HUES64 (cell line): Measurements from ENCODE around the gene TSHZ3. TPM values are rescaled to one million over a fixed set of nuclear protein-coding genes. Genes with fewer than 3 reads are reported as not detected.
A peak's percentile ranks its signal among the peaks of the same experiment; 100 is the strongest.

Experiments
- H3K27ac ChIP-seq: 2 replicates; pipeline ENCODE4 v1.7.0; 2013; ENCODE audit warnings: low read depth, low read length, inconsistent platforms
- H3K27me3 ChIP-seq: 2 replicates; pipeline ENCODE4 v1.6.1; 2013; ENCODE audit warnings: mild to moderate bottlenecking, low read length; ENCODE audit not compliant: insufficient read depth
- H3K36me3 ChIP-seq: 2 replicates; pipeline ENCODE4 v1.6.1; 2013; ENCODE audit warnings: mild to moderate bottlenecking, low read length; ENCODE audit not compliant: insufficient read depth
- H3K4me1 ChIP-seq: 2 replicates; pipeline ENCODE4 v1.6.1; 2013; ENCODE audit warnings: mild to moderate bottlenecking, low read length, moderate library complexity; ENCODE audit not compliant: insufficient read depth
- H3K4me3 ChIP-seq: 2 replicates; pipeline ENCODE4 v1.5.1; 2013; ENCODE audit warnings: mild to moderate bottlenecking, low read length, moderate library complexity
- H3K9ac ChIP-seq: 2 replicates; pipeline ENCODE4 v1.6.1; 2013; ENCODE audit warnings: mild to moderate bottlenecking, low read depth, low read length
- H3K9me3 ChIP-seq: 2 replicates; pipeline ENCODE4 v1.6.1; 2013; ENCODE audit warnings: low read depth, low read length; ENCODE audit not compliant: insufficient read depth
- WGBS: fragments of 150-250, 120-280 bp; methylation state at CpG from one replicate; pipeline ENCODE4 v1.1.7; 2013; ENCODE audit warnings: missing lambda C conversion rate; 5-methylcytosine and 5-hydroxymethylcytosine counted together
- polyA plus RNA-seq, 2 experiments: library from polyadenylated mRNA; stranded (reverse); fragments of 50-300 nt; gene quantifications; one replicate each; pipeline ENCODE4 v1.2.3, GENCODE V29; 2013

TSHZ3 gene, protein sequence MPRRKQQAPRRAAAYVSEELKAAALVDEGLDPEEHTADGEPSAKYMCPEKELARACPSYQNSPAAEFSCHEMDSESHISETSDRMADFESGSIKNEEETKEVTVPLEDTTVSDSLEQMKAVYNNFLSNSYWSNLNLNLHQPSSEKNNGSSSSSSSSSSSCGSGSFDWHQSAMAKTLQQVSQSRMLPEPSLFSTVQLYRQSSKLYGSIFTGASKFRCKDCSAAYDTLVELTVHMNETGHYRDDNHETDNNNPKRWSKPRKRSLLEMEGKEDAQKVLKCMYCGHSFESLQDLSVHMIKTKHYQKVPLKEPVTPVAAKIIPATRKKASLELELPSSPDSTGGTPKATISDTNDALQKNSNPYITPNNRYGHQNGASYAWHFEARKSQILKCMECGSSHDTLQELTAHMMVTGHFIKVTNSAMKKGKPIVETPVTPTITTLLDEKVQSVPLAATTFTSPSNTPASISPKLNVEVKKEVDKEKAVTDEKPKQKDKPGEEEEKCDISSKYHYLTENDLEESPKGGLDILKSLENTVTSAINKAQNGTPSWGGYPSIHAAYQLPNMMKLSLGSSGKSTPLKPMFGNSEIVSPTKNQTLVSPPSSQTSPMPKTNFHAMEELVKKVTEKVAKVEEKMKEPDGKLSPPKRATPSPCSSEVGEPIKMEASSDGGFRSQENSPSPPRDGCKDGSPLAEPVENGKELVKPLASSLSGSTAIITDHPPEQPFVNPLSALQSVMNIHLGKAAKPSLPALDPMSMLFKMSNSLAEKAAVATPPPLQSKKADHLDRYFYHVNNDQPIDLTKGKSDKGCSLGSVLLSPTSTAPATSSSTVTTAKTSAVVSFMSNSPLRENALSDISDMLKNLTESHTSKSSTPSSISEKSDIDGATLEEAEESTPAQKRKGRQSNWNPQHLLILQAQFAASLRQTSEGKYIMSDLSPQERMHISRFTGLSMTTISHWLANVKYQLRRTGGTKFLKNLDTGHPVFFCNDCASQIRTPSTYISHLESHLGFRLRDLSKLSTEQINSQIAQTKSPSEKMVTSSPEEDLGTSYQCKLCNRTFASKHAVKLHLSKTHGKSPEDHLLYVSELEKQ
- 2.5 TPM for polyA plus RNA-seq (2013, experiment 1 of 2)
- polyA plus RNA-seq (2013, experiment 2 of 2), result 2.7 TPM

DNA sequence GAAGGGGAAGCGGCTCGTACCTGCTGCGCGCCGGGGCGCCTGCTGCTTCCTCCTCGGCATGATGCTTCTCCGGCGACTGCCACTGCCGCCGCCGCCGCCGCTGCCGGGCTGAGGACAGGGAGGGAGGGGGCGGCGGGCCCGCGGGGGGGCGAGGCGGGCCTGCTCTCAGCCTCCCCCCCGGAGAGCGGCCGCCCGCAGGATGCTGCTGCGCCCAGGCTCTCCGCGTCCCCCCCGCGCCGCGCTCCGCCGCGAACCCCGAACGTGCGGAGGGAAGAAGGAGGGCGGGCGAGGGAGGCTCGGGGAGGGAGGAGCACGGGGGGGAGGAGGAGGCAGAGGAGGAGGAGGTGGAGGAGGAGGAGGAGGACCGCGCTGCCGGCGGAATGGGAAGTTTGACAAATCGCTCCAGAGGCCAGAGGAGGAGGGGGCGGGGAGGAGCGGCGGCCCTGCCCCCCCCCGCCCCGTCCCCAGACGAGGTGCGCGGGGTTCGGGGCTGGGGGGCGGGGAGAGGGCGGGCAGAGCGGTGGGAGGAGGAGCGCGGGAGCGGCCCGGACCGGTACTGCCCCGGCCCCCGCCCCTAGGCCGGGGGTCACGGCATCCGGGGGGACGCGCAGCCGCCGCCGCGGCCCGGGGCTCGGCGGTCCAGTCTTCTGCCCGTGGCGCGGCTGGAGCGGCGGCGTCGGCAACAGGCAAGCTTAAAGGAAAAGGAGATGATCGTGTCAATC, at the start of gene TSHZ3:
TSS of gene TSHZ3 (minus strand) at position 277 of the 722 bp plus-strand sequence. CDS start at position 60, 217 bp downstream.
- Histone ChIP-seq H3K9ac (peak within 1 kb of the TSS; percentile 30; the same call in 1 of the 2 replicates), H3K4me3 (peak within 1 kb of the TSS; percentile 69)

DNA sequence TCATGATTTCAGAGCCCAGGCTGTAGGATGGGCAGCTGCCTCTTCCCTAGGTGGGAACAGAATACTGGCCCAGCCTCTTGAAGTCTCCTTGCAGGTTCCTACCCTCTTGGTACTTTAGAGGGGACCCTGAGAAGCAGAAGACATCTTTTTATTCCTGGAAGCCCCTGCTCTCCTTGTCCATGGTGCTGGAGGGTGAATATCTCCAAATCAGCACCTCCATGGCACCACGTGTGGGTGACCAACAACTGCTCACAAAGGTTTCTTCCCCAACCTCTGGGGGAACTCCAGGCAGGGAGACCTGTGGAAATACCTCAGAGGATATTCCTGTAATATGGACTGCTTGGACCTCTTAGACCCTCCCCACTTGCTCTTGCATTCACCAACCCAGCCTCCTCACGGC, 48.1 kb upstream of the TSHZ3 start:
- H3K36me3 ChIP-seq, result no peaks in the 10 kb centered on the region
- H3K4me3 ChIP-seq, result no peak overlapping the region
- no peaks in the 10 kb centered on the region for H3K9me3 ChIP-seq
- WGBS, result 81% methylated on average over 2 of the region's 2 CpGs
- no peak overlapping the region for H3K27ac ChIP-seq
- no peak overlapping the region for H3K9ac ChIP-seq
- H3K4me1 ChIP-seq, result no peaks in the 10 kb centered on the region
- H3K27me3 ChIP-seq, result no peaks in the 10 kb centered on the region

More for the DNA sequence above, at the start of gene TSHZ3:
- no peaks in the 10 kb centered on the region for H3K9me3 ChIP-seq
- no peaks in the 10 kb centered on the region for H3K36me3 ChIP-seq
- peaks cover 83% of the 10 kb centered on the region for H3K27me3 ChIP-seq
- H3K27ac ChIP-seq, result no peak within 1 kb of the TSS
- H3K4me1 ChIP-seq, result peaks cover 34% of the 10 kb centered on the region
- WGBS, result 1% methylated on average over 80 of the region's 86 CpGs

DNA sequence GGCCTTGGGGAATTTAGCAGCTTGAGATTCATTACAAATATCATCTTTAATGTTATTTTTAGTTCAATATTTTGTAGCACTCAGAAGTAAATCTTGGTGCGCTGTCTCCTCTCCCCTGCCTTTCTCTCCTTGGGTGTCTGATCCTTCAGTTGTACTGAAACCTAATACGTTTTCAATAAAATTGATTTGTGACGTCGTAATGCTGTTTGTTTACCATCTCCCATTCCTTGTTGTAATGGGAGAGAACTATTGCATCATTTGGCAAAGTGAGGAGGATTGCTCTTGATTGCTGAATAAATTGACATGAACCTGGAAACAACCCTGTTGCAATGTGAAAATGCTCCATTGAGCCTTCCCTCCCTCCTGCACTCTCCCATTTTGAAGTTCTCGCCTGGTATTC, 43.2 kb upstream of the TSHZ3 start:
- Histone ChIP-seq H3K27ac (no peak overlapping the region), H3K9me3 (no peaks in the 10 kb centered on the region), H3K4me1 (no peaks in the 10 kb centered on the region; the same call in 1 of the 2 replicates), H3K27me3 (no peaks in the 10 kb centered on the region), H3K9ac (no peak overlapping the region), H3K36me3 (no peaks in the 10 kb centered on the region), H3K4me3 (no peak overlapping the region)
- WGBS, result 91% methylated on average over 5 of the region's 5 CpGs

DNA sequence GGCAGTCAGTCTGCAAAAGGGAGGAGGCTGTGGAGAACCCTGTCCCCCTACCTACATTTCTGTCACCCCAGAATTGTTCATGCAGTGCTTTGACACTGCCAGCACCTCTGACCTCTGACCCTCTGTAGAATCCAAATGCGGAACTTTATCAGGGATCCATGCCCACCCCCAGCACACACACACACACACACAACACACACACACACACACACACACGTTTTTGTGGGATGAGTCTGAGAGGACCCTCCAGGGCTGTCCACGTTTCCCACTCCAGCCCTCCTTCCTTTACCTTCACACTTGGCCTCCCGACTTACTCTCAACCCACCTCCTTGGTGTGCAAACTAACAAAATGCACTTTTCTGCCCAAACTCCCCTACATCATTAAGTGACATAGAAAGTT, 42.3 kb upstream of the TSHZ3 start:
- no peak overlapping the region for H3K4me3 ChIP-seq
- H3K27ac ChIP-seq, result no peak overlapping the region
- H3K4me1 ChIP-seq, result no peaks in the 10 kb centered on the region; the same call in 1 of the 2 replicates
- no peaks in the 10 kb centered on the region for H3K9me3 ChIP-seq
- WGBS, result 90% methylated on average over 4 of the region's 4 CpGs
- H3K36me3 ChIP-seq, result no peaks in the 10 kb centered on the region
- no peak overlapping the region for H3K9ac ChIP-seq
- H3K27me3 ChIP-seq, result no peaks in the 10 kb centered on the region

DNA sequence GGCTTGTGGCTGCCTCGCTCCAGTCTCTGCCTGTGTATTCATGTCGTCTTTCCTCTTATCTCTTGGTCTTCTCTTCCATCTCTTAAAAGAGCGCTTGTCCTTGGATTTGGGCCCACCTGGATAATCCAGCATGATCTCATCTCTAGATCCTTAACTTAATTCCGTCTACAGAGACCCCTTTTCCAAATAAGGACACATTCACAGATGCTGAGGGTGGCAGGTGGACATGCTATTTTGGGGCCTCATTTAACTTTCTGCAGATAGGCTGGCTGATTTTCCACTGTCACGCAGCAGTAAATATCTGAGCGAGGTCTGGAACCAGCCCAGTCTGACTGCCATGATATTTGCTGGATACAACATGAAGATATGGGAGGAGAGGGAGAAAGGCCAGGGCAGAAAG, 41.5 kb upstream of the TSHZ3 start:
- 95% methylated on average over 6 of the region's 6 CpGs for WGBS
- H3K27me3 ChIP-seq, result no peaks in the 10 kb centered on the region
- no peaks in the 10 kb centered on the region for H3K36me3 ChIP-seq
- H3K4me1 ChIP-seq, result no peaks in the 10 kb centered on the region; the same call in 1 of the 2 replicates
- no peak overlapping the region for H3K27ac ChIP-seq
- H3K9me3 ChIP-seq, result no peaks in the 10 kb centered on the region
- no peak overlapping the region for H3K4me3 ChIP-seq
- no peak overlapping the region for H3K9ac ChIP-seq

DNA sequence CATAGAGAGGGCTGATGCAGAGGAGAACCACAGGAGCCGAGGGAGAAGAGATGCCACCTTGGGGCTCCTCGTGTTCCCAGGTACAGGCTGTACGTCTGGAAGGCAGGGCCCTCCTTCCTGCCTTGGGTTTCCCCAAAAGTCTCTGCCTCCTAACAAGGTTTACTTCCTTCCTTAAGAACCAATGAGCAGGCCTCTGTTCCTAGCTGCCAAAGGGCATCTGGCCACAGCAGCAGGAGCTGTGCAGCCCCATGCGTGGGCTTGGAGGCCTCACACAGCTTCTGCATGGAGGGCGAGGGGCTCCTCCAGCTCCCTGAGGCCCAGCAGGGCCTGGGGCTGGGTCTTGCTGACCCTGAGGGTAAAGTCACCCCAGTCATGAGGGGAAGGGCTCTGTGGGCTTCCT, 40.6 kb upstream of the TSHZ3 start:
- no peaks in the 10 kb centered on the region for H3K9me3 ChIP-seq
- H3K36me3 ChIP-seq, result no peaks in the 10 kb centered on the region
- 94% methylated on average over 5 of the region's 5 CpGs for WGBS
- H3K27me3 ChIP-seq, result no peaks in the 10 kb centered on the region
- no peak overlapping the region for H3K27ac ChIP-seq
- H3K4me3 ChIP-seq, result no peak overlapping the region
- H3K4me1 ChIP-seq, result no peaks in the 10 kb centered on the region; the same call in 1 of the 2 replicates
- no peak overlapping the region for H3K9ac ChIP-seq

DNA sequence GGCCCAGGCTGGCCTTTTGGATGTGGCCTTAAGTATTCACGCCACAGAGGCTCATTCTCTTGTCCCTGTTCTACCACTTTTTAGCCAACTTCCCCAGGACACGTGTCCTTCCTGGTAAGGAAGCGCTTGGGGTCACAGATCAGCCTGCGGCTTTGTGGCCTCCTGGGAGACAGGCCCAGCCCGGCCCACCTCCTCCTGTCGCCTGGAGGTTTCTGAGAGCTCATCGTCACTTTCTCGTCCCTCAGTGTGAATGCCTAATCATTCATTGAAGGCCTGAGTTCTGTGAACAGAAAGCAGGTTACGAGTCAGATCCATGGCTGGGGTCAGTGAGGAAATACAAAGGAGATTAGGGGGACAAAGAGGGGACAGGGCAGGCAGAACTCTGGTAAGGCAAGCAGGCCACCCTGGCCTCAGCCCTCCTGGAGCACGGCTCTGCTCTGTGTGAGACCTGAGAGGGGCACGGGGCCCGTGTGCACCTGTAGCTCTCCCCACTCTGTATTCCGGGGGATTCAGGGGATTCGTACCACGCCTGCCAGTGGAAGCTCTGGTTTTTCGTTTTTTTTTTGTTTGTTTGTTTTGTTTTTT, 38.6 kb upstream of the TSHZ3 start:
- no peaks in the 10 kb centered on the region for H3K9me3 ChIP-seq
- H3K9ac ChIP-seq, result no peak overlapping the region
- no peak overlapping the region for H3K4me3 ChIP-seq
- H3K36me3 ChIP-seq, result no peaks in the 10 kb centered on the region
- H3K27me3 ChIP-seq, result no peaks in the 10 kb centered on the region
- H3K4me1 ChIP-seq, result no peaks in the 10 kb centered on the region; the same call in 1 of the 2 replicates
- H3K27ac ChIP-seq, result no peak overlapping the region
- 87% methylated on average over 15 of the region's 16 CpGs for WGBS

DNA sequence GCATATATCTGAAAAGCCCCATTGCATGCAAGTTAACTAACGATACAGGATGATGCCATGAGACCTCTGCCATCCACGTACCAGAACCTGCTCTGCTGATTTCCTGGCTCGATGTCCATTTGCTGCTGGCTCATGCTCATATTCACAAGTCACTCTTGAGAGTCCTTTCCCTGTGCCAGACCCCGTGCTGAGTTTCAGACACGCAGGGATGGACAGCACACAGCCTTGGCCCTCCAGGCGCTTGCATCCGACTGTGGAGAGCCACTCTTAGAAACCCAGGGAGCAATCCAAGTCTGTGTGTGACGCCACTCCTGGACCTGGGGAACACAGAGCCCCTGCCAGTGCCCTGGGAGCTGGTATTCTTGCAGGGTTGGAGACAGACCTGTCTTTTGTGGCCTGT, 37.6 kb upstream of the TSHZ3 start:
- Histone ChIP-seq H3K27ac (no peak overlapping the region), H3K27me3 (no peaks in the 10 kb centered on the region), H3K36me3 (no peaks in the 10 kb centered on the region), H3K9me3 (no peaks in the 10 kb centered on the region), H3K4me3 (no peak overlapping the region), H3K4me1 (no peaks in the 10 kb centered on the region; the same call in 1 of the 2 replicates), H3K9ac (no peak overlapping the region)
- WGBS, result 95% methylated on average over 8 of the region's 8 CpGs

DNA sequence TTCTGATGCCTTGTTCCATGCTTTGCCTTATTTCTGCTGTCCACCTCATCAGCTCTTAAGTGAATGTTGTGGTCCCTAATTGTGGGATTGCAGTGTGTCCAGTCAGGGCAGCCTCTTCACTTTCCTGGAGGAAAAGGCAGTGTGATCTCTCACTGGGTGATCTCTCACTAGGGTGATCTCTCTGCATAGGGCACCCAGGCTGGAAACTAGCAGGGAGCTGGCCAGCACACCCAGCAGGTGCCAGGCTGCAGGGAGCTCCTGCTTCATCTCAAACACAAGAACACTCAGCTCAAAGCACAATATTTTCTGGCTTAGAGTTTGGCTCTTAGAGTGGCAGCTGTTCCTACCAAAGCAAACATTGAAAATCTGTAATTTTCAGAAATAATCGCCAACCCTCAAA, 36.5 kb upstream of the TSHZ3 start:
- Histone ChIP-seq H3K9ac (no peak overlapping the region), H3K36me3 (no peaks in the 10 kb centered on the region), H3K4me3 (no peak overlapping the region), H3K4me1 (no peaks in the 10 kb centered on the region; the same call in 1 of the 2 replicates), H3K27ac (no peak overlapping the region), H3K9me3 (no peaks in the 10 kb centered on the region), H3K27me3 (no peaks in the 10 kb centered on the region)
- WGBS, result 93% methylated on average over 1 of the region's 1 CpG

DNA sequence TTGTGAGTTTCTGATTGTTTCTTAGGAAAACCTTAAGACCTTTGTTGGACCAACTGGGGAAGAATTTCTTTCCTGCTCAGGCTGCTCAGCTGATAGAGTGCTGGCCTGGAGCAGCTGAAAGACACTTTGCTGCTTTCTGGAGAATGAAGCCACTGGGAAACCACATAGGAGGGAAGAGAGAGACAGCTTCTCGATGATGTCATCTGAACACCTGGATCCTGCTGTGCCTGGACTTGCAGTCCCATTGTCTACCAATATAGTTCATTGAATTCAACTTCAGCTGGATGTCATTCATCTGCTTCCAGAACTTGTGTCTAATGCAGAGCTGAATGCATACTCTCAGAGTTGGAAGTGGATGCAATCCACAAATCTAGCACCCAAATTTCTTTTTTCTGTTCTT, 34.3 kb upstream of the TSHZ3 start:
- no peaks in the 10 kb centered on the region for H3K9me3 ChIP-seq
- H3K36me3 ChIP-seq, result no peaks in the 10 kb centered on the region
- no peaks in the 10 kb centered on the region; the same call in 1 of the 2 replicates for H3K4me1 ChIP-seq
- no peak overlapping the region for H3K27ac ChIP-seq
- H3K27me3 ChIP-seq, result no peaks in the 10 kb centered on the region
- no peak overlapping the region for H3K4me3 ChIP-seq
- no peak overlapping the region for H3K9ac ChIP-seq
- 100% methylated on average over 1 of the region's 1 CpG for WGBS
